Left hindlimb (tissue), 1 donor: Measurements from ENCODE around the gene HSPA8.
"Not testable (repeated sequence)": the region's sequence is repeated elsewhere in the genome, so short reads cannot be mapped to it uniquely, and the experiment has no call there.

Experiments
- DNase-seq: peaks from one replicate; pipeline ENCODE4 v3.0.0-alpha.2; 2018

HSPA8 gene

GRCh38 chr11:123069908-123070821 is 8.2 kb upstream of the HSPA8 start:
- DNase-seq = no peak

GRCh38 chr11:123065621-123066020 is 3.7 kb upstream of the HSPA8 start:
- DNase-seq = no peak

- no peak for DNase-seq
Measured at GRCh38 chr11:123063826-123064657, 2.1 kb upstream of the HSPA8 start.

GRCh38 chr11:123062892-123063825 is 1.2 kb upstream of the HSPA8 start:
- DNase-seq = peak; percentile 57

- peak; percentile 100 for DNase-seq
Measured at GRCh38 chr11:123062158-123062891, 389 bp upstream of the HSPA8 start.

- no peak for DNase-seq
Measured at GRCh38 chr11:123060277-123061000, 1.5 kb downstream of the HSPA8 start.

DNA sequence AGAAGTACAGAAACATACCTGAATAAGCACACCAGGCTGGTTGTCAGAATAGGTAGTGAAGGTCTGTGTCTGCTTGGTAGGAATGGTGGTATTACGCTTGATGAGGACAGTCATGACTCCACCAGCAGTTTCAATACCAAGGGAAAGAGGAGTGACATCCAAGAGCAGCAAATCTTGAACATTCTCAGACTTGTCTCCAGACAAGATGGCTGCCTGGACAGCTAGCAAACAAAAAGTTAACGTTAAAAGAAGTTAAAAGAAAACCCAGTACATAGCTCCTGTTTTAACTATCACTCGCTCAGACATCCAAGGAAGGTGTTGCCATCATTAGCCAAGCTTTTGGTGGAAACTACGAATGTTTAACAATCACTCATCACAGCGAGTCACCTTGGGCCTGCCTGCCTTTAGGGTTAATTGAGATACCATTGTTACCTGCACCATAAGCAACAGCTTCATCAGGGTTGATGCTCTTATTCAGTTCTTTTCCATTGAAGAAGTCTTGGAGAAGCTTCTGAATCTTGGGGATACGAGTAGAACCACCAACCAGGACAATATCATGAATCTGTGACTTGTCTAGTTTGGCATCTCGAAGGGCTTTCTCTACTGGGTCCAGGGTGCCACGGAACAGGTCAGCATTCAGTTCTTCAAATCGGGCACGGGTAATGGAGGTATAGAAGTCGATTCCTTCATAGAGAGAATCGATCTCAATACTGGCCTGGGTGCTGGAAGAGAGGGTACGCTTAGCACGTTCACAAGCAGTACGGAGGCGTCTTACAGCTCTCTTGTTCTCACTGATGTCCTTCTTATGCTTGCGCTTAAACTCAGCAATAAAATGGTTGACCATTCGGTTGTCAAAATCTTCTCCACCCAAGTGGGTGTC is 2.7 kb downstream of the HSPA8 start:
- DNase-seq = not testable (repeated sequence)

DNA sequence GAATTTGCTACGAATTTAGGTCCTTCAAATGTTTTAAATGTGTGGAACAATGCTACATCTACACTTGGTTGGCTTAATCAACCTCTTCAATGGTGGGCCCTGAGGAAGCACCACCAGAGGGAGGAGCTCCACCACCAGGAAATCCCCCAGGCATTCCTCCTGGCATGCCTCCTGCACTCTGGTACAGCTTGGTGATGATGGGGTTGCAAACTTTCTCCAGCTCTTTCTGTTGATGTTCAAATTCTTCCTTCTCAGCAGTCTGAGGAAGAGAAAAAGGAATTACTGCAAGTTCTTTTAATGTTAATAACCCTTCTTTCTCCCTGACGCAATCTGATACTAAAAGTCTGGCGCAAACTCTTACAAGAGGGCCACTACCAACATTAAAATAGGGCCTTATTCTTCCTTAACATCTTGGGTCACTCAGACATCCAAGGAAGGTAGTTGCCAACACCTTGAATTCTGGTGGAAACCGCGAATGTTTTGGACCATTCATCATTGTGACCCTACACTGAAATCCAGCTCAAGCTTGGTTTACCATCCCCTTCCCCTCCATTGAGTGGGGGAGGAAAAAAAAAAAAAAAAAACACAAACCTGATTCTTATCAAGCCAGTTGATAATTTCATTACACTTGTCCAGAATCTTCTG is 4.2 kb downstream of the HSPA8 start:
- no peak for DNase-seq

- DNase-seq = no peak
Measured at GRCh38 chr11:123056835-123057491, 5.0 kb downstream of the HSPA8 start.

DNA sequence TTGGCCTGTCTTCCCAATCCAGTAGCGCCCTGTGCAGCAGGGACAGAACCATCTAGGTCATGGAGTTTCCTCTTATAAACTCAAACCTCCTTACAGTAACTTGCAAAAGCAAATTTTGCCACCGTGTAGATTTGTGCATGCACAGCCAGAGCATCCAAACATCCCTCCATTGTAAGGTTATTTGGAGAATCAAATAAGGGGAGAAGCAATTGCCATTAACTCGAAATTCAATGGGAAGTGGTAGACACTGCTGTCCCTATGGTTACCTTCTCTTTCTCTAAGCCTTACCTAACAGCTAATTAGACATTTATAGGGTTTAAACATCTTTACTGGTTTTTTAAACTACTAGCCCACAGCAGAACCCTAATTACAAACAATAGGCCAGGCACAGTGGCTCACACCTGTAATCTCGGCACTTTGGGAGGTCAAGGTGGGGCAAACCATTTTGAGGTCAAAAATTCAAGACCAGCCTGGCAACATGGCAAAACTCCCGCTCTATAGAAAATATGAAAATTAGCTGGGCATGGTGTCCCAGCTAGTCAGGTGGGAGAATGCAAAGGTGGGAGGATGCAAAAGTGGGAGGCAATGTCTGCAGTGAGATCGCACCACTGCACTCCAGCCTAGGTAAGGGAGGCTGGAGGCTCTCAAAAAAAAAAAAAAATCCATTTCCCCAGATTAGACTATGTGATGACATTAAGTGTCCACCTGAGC is 6.6 kb downstream of the HSPA8 start:
- no peak for DNase-seq

- DNase-seq = no peak
Measured at GRCh38 chr11:123054301-123055065, 7.5 kb downstream of the HSPA8 start.

- DNase-seq = no peak
Measured at GRCh38 chr11:123052901-123053721, 8.8 kb downstream of the HSPA8 start.

DNA sequence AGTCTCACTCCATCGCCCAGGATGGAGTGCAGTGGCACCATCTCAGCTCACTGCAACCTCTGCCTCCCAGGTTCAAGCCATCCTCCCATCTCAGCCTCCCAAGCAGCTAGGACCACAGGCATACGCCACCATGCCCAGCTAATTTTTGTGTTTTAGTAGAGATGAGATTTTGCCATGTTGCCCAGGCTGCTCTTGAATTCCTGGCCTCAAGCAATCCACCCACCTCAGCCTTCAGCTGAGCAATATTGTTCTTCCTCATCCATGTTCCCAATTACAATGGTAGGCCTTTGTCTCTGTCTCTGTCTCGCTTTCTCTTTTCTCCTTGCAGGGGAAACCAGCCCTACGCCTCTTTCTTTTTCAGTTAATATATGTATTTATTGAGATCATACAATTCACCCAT is 10.3 kb downstream of the HSPA8 start:
- no peak for DNase-seq

DNA sequence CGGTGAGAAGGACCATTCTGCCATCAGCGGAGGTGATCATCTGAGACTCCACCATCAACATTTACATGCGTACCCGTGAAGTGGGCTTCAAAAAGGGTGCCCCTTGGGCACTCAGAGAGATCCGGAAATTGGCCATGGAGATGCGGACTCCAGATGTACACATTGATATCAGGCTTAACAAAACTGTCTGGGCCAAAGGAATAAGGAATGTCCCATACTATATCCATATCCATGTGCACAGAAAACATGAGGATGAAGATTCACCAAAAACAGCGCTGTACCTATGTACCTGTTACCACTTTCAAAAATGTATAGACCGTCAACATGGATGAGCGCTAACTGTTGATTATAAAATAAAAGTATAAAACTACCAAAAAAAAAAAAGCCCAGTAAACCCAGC is 10.8 kb downstream of the HSPA8 start:
- no peak for DNase-seq

DNA sequence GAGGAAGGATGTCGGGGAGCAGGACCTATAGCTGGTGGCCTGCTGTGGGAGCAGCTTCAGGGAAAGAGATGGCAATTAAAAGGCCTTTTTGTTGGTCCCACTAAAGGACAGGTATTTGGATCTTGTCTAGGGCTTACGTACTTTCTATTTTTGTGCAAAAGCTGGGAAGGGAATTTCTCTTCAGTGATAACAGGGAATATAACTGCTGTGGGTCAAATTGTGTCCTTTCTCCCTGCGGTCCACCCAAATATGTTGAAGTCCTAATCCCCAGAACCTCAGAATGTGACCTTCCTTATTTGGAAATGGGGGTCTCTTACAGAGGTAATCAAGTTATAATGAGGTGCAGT is 14.0 kb downstream of the HSPA8 start:
- no peak for DNase-seq

- no peak for DNase-seq
Measured at GRCh38 chr11:123047266-123047946, 14.5 kb downstream of the HSPA8 start.
